Measurements from ENCODE around the gene MLH1.

MLH1 gene

GRCh38 chr3:36981006-36981405 lies 12.3 kb upstream of the MLH1 start:
- DNase-seq, result no peak

GRCh38 chr3:36988356-36988755 lies 5.0 kb upstream of the MLH1 start:
- DNase-seq, result no peak

GRCh38 chr3:36989005-36989404 lies 4.3 kb upstream of the MLH1 start:
- DNase-seq, result no peak

DNA sequence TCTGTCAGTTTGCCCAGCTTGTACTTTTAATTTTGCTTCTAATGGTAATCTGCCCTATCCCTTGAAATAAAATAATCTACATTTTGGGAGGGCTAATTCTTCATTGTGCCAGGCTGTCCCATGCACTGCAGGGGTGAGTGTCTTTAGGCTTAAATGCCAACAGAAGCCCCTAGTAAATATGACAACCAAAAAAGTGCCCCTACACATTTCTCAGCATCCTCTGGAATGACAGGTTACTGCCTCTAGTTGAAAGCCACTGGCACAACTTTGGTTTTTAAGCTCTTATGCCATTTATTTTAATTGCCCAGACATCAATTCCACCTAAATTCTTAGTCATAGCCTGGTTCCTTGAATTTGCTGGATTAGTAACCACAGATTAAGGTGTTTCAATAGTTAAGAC lies 3.8 kb upstream of the MLH1 start:
- no peak for DNase-seq

DNA sequence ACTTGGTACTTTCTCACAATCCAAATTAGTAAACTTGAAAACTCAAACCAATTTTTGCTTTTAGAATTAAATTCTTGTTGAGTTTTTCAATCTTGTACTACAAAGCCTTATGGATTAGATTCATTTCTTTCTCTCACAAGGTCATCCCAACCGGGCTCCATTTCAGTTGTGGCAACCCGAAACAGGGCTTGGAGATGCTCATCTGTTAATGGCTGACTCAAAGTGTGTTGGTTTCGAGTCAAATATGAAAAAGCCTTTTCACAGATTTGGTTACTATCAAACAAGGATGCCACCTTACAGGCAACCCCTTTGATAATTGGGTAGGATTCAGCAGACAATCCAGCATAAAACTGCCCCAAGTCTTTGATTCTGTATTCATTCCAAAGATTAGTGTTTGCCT lies 2.2 kb upstream of the MLH1 start:
- no peak for DNase-seq

GRCh38 chr3:36991923-36992805 lies 1.2 kb upstream of the MLH1 start:
- no peak for DNase-seq

DNA sequence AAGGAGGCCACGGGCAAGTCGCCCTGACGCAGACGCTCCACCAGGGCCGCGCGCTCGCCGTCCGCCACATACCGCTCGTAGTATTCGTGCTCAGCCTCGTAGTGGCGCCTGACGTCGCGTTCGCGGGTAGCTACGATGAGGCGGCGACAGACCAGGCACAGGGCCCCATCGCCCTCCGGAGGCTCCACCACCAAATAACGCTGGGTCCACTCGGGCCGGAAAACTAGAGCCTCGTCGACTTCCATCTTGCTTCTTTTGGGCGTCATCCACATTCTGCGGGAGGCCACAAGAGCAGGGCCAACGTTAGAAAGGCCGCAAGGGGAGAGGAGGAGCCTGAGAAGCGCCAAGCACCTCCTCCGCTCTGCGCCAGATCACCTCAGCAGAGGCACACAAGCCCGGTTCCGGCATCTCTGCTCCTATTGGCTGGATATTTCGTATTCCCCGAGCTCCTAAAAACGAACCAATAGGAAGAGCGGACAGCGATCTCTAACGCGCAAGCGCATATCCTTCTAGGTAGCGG lies 452 bp upstream of the MLH1 start, which contains the start of gene EPM2AIP1:
EPM2AIP1 (minus strand) TSS at position 326 of the 520 bp plus-strand sequence; CDS start at position 272, 54 bp downstream.
- DNase-seq, result no peak

DNA sequence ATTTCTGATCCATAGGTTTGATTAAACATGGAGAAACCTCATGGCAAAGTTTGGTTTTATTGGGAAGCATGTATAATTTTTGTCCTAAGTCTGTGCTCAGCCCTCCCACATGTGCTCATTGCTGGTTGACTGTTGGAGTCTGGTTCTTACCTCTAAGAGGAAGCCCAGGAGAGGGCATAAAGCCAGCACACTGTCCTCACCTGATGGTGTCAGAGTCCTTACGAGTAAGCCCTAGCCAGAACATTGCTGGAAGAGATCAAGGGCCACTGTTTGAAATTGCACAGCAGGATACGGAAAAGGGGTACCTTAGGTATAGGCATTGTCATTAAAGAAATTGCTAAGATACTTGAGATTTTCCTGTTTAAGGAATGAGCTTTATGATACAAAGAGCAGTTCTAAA lies 21.3 kb downstream of the MLH1 start:
- no peak for DNase-seq

- DNase-seq, result no peak
These were observed 22.3 kb downstream of the MLH1 start for GRCh38 chr3:37015642-37016041.

- DNase-seq, result no peak
These were observed 23.6 kb downstream of the MLH1 start for GRCh38 chr3:37016903-37017302.

DNA sequence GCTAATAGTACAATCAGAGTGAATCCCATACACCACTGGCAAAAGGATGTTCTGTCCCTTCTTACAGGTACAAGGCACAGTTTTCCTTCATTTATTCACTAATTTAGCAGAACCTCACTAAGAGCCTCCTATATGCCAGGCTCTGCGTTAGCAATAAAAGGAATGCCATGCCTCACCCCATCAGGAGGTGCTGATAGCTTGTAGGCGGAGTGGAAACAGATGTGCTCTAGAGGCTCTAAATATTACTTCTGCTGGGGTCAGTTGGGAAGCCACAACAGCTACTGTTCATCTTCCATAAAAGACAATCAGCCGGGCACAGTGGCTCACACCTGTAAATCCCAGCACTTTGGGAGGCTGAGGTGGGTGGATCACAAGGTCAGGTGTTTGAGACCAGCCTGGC lies 24.4 kb downstream of the MLH1 start:
- DNase-seq, result no peak

GRCh38 chr3:37024092-37024491 lies 30.8 kb downstream of the MLH1 start:
- DNase-seq, result no peak

GRCh38 chr3:37024820-37025405 lies 31.6 kb downstream of the MLH1 start:
- no peak for DNase-seq

DNA sequence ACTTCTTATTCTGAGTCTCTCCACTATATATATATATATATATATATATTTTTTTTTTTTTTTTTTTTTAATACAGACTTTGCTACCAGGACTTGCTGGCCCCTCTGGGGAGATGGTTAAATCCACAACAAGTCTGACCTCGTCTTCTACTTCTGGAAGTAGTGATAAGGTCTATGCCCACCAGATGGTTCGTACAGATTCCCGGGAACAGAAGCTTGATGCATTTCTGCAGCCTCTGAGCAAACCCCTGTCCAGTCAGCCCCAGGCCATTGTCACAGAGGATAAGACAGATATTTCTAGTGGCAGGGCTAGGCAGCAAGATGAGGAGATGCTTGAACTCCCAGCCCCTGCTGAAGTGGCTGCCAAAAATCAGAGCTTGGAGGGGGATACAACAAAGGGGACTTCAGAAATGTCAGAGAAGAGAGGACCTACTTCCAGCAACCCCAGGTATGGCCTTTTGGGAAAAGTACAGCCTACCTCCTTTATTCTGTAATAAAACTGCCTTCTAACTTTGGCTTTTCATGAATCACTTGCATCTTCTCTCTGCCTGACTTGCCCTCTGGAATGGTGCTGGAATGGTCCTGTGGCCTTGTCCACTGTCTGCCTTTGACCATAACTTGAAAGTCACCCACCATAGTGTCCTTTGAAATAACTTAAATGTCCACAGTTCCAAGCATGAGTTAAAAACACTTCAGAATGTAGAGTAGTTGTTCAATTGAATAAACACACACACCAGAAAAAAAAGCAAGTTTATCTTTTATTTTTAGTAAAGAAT lies 32.4 kb downstream of the MLH1 start:
- DNase-seq, result no peak

GRCh38 chr3:37026851-37027250 lies 33.5 kb downstream of the MLH1 start:
- DNase-seq, result no peak

DNA sequence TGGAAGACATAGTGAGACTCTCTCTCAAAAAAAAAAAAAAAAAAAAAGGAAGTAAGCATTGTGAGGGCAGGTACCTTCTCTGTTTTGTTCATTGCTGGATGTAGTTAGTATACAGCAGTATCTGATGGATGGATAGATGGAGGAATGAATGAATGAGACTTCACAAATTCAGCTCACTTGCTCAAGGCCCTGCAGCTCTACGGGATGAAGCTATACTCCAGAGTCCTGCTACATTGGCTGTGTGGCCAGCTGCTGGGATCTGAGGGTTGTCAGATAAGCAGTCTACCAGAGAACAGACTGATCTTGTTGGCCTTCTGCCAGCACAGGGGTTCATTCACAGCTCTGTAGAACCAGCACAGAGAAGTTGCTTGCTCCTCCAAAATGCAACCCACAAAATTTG lies 35.0 kb downstream of the MLH1 start:
- no peak for DNase-seq

GRCh38 chr3:37029111-37029510 lies 35.8 kb downstream of the MLH1 start:
- no peak for DNase-seq

DNA sequence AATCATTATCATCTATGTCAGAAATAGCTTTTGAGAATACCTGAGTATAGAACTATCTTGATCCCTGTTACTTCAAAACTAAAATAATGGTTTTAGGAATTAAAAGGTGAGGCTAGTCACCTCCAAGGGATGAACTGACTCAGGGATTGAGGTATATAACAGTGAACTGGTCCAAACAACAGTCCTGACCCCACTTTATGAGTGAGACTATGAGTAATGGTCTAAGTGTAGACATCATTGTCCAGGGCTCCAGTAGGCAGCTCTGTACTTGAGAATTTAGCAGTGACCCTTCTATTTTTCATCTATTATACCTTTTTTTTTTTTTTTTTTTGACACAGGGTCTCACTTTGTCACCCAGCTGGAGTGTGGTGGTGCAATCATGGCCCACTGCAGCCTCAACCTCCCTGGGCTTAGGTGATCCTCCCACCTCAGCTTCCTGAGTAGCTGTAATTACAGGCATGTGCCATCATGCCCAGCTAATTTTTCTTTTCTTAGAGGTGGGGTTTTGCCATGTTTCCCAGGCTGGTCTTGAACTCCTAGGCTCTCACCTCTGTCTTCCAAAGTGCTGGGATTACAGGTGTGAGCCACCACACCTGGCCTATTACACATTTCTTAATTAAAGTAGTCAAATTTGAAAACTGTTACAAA lies 36.3 kb downstream of the MLH1 start:
- no peak for DNase-seq

GRCh38 chr3:37030588-37030987 lies 37.3 kb downstream of the MLH1 start:
- no peak for DNase-seq

- no peak for DNase-seq
These were observed 37.9 kb downstream of the MLH1 start for GRCh38 chr3:37031096-37031682.

- DNase-seq, result no peak
These were observed 39.6 kb downstream of the MLH1 start for GRCh38 chr3:37032961-37033360.

DNA sequence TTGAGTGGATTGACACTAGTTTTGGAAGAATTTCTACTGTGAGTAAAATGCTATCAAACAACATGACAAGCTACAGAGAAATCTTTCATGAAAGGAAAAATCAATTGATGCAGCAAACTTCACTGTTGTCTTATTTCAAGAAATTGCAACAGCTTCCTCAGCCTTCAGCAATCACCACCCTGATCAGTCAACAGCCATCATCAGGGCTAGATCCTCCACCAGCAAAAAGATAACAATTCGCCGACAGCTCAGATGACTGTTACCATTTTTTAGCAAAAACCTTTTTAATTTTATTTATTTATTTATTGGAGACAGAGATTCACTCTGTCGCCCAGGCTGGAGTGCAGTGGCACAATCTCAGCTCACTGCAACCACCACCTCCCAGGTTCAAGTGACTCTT lies 44.0 kb downstream of the MLH1 start:
- no peak for DNase-seq

Data from NCI-H526 (cell line).